Stimulated activated CD4-positive, alpha-beta T cell treated with anti-CD3 and anti-CD28 coated beads, Interleukin-4, amount 100 ng/mL, for 24 hours (primary cell): ENCODE data around the gene SYNDIG1.

Experiments used
- DNase-seq: peaks from one replicate; pipeline ENCODE4 v3.0.0-alpha.2; 2020

Gene SYNDIG1

GRCh38 chr20:24681634-24682495, 212.4 kb downstream of the SYNDIG1 start:
- no peak for DNase-seq

- DNase-seq: no peak
Observed at GRCh38 chr20:24682496-24682985, 213.1 kb downstream of the SYNDIG1 start.

DNA sequence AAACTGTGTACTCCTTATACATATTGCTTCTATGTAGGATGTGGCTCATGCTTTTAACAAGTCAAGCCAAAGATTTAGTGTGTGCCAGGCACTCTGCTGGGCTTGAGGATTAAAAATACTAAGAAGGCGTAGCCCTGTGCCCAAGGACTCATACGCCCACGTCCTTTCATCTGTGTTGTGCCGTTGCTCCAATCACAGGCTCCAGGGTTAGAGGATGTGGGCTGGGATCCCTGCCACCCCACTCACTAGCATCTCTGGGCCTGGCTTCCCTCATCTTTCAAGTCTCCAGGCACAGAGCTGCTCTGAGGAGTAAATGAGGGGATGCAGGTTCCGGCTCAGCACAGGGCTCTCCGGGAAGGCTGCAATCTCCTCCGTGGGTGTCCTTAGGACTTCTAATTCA, 214.2 kb downstream of the SYNDIG1 start:
- no peak for DNase-seq

DNA sequence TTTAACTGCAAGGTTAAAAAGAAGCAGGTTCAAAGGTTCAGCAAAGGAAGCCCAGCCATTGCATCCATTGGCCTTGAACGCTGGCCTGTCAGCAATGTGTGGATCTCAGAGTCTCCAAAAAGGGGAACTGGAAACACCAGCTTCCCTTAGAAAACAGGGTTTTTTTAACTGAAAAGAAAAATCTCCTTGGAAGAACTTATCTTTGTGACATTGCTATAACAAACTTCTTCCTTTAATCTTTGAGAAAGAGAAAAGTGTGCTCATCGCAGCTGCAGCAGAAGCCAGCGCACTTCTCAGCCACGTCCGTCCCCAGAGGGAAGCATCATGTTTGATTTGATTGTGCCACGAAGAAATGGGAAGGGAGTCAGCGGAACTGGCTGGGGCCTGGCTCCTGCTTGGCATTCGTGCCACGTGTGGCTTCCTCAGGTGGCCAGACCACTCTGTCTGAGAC, 215.0 kb downstream of the SYNDIG1 start:
- DNase-seq: no peak

GRCh38 chr20:24684956-24685691, 215.7 kb downstream of the SYNDIG1 start:
- no peak for DNase-seq

GRCh38 chr20:24685736-24686135, 216.3 kb downstream of the SYNDIG1 start:
- no peak for DNase-seq

DNA sequence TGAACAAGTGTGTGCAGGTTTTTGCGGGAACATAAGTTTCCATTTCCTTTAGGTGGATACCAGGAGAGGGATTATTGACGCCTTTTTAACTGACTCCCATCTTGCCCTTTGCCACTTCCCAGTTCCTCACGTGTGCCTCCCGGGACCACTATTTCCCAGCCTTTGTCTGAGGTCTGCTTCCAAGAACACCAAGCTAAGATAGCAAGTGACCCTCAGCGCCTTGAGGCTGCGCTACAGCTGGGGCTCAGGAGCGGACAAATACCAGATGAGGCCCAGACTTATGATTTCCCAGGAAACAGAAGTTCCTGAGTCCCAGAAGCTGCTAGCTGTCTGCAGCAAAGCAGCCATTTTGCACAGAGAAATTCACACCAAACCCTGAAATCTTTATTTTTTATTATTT, 216.7 kb downstream of the SYNDIG1 start:
- DNase-seq: no peak

DNA sequence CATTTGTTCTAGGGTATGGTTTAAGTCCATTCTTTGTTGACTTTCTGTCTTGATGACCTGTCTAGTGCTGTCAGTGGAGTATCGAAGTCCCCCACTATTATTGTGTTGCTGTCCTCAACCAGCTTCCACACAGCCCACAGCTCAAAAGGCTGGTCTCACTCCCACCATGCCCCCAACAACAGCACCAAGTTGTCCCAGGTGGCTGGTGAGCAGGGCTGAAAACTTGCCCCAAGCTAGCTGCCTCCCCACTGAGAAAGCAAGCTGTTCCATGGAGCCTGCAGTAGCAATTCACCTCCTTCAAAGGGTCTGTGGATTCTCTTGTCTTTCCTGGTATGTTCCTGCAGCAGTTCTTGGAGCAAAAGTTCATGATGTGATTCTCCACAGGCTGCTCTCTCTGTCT, 221.0 kb downstream of the SYNDIG1 start:
- no peak for DNase-seq

GRCh38 chr20:24691901-24692351, 222.5 kb downstream of the SYNDIG1 start:
- DNase-seq: no peak

DNA sequence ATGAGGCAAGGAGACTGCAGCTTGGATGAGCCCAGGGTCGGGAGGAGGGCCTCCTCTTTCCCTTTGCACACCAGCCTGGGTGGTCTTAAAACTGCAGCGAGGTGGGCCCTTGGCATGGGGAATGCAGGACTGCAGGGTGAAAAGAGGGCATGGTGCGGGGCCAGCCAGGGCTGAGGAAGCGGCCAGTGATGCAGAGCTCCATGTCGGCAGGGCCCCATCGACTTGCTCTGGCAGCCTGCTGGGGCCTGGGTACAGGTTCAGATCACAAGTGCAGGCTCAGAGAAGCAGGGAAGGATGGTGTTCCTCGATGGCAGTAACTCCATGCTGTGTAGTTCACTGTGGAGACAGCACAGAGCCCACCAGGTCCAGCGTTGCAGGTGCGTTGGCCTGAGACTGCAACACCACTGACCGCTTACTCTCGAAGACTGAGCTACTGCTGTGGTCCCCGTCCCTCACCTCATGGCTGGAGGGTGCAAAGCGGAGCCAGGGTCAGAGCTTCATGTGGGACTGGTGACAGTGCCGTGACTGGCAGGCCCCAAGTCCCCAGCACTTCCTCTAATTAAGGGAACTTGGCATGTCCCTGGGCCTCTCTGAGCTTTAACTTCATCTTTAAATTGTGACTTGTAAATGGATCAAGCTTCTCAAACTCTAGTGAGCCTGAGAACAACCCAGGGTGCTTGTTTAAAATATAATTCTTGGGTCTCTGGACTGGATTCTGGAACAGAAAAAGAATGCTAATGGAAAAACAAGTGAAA, 223.2 kb downstream of the SYNDIG1 start:
- no peak for DNase-seq

GRCh38 chr20:24693466-24694156, 224.2 kb downstream of the SYNDIG1 start:
- no peak for DNase-seq

- no peak for DNase-seq
Observed at GRCh38 chr20:24694157-24694726, 224.8 kb downstream of the SYNDIG1 start.

DNA sequence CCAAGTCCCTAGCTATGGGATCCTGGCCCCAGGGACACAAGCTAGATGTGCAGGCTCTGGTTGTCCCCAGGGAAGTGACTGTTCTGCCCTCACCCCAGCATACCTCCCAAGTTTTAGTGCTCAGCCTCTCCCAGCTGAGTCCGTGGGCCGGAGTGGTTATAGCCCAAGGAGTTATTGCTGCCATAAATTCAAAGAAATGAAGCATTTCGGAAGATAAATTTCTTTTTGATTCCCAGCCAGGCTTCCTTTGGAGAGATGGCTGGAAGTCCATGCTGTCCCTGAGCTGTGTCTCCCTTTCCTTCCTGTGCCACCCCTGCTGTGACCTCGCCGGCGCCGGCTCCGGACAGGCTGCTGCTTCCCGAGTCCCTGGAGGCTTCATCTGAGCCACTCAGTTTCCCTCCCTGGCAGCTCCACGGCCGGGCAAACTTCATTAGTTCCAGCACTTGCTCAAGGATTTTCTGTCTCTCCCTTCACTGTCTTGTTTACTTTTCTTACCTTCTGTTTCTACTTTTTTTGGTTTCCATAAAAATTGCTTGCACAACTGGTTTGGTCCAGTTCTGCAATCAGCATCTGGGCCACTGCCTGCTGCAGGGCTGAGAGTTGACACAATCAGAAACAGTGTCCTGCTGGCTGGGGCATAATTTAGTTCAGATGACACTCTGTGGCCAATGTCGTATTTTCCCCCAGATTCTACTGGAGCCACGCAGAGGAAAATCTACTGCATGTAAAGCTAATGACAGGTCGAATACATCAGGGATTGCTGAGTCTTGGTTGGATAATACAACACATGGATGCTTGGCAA, 225.5 kb downstream of the SYNDIG1 start:
- no peak for DNase-seq

DNA sequence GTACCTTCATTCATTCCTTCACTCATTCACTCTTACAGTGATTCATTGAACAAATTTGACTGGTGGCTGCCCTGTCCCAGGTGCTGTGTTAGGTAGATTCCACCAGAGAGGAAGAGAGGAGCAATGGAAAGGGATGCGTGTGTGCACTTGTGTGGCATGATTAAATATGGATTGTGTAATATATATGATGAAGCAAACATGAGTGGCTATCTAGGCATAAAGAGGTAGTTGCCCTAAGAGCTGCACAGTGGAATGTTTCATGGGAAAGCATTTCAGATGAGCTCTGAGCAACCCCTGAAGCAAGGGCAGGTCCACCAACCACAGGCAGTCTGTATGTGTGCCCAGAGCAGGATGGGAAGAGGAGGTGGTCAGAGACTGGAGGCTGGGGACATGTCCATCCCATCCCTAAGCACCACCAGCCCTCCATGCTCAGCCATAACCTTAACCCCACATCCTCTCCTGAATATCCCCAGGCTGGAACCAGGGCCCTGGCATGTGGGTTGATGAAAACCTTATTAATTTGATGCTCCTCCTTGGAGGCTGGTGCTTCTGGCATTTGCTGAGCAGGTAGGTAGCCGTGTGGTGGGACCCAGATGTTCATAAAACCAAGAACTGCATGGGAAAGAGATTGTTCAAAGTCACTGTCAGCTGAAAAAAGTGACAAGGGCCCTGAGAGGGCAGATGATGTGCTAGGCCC, 226.2 kb downstream of the SYNDIG1 start:
- DNase-seq: no peak

- DNase-seq: no peak
Observed at GRCh38 chr20:24696396-24696795, 227.0 kb downstream of the SYNDIG1 start.

DNA sequence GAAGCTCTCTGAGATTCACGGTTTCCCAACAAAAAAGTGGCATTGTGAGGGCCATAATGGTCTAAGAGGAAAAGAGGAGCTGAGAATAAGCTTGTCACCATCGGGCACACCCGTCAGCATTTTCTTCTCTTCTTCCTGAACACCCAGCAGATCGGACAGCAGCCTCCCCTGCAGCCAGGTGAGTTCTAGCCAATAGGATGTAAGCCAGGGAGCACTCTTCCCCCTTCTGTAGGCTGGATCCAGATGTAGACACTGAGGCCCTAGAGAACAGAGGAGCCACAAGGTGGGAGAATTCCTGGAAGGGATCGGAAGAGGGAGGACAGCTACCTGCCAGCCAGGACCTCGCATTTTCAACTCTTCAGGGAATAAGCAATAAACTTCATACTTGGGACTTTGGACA, 228.0 kb downstream of the SYNDIG1 start:
- no peak for DNase-seq

DNA sequence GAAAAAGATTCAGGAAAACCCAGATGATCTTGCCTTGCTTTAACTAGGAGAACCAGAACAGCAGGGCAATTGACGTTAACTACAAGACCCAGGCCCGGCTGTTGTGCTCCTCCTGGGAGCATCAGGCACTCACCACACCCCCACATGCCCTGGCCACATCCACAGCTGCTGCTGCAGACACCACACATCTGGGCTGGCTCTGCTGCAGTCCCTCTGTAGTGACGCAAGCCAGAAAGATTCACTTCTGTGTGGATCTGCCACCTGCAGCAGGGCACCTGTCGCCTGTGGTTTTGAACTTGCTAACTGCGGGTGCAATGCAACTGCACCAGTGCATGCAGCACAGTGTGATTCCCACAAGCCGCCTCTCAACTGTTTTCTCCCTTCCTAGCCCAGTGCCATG, 228.8 kb downstream of the SYNDIG1 start:
- no peak for DNase-seq

GRCh38 chr20:24698706-24699206, 229.3 kb downstream of the SYNDIG1 start:
- DNase-seq: no peak

DNA sequence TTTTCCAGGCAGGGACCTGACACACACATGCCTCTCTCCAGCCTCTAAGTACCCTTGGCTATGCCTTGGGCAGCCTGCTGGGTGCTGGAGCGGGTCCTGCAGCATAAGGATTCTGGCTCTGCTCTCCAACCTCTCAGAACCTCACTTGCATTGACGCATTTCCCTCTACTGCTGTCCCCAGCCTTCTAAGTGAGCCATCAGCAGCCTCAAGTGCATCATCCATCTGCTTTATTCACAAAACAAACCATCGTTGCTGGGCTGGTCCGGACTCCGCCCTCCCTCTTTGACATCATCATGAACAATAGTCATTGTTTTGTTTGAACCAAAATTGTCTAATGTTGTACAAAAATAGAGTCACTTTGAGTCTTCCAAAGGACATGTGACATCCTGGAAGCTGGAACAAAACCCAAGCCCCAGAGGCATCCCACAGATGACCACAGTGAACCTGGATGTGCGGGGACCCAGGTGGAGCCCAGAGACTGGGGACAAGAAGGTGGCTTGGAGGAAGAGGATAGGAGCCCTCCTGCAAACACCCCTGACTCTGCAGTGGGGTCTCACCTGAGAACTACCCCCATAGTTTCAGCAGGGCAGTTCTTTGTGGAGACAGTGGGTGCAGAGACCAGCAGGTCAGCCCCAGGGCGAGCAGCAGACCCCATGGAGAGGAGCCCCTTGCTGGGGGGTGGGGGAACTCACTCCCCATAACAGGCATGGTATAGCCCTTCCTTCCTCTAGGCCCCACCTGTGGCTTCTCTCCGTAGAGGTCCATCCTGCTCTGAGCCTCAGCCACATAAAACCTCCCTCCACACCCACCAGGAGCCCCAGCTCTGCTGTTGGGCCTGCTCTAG, 230.1 kb downstream of the SYNDIG1 start:
- no peak for DNase-seq
